Mammary microvascular endothelial cell (primary cell): Measurements from ENCODE around the gene AP2M1. TPM values are rescaled to one million over a fixed set of nuclear protein-coding genes. Genes with fewer than 3 reads are reported as not detected.

Source experiments
- total RNA-seq: library from RNA; depleted of rRNA; stranded (reverse); fragments of >200 nt; gene quantifications from 2 replicates; pipeline ENCODE4 v1.2.3, GENCODE V29; 2015

AP2M1 gene
- 414 and 432 TPM in 2 replicates for total RNA-seq

GRCh38 chr3:184174646-184175492 lies at the start of gene AP2M1:
Gene AP2M1 (plus strand): TSS chr3:184174855. CDS start chr3:184176994, 2,139 bp downstream.

GRCh38 chr3:184135149-184135910 lies 39.3 kb upstream of the AP2M1 start, which contains the start of gene EIF2B5:
Gene EIF2B5 (plus strand): TSS chr3:184135358. CDS start chr3:184135386, 28 bp downstream.

GRCh38 chr3:184154885-184155643 lies 19.6 kb upstream of the AP2M1 start, which contains the start of gene DVL3:
Gene DVL3 (plus strand): TSS chr3:184155377. CDS start chr3:184155636, 259 bp downstream.

GRCh38 chr3:184186184-184186901 lies 11.7 kb downstream of the AP2M1 start, which contains the start of gene ABCF3:
Gene ABCF3 (plus strand): TSS chr3:184186199. CDS start chr3:184186208, 9 bp downstream.

GRCh38 chr3:184229394-184230080 lies 54.9 kb downstream of the AP2M1 start, which contains the start of gene VWA5B2:
Gene VWA5B2 (plus strand): TSS chr3:184229585. CDS start chr3:184230529, 944 bp downstream.

Other genes with a start within 250 kb of the AP2M1 start
- 4.2 and 5.4 TPM in 2 replicates for gene ABCC5, start 157.0 kb upstream of the AP2M1 start, total RNA-seq
- gene HTR3D, start 143.1 kb upstream of the AP2M1 start, total RNA-seq: not detected in 2 replicates
- not detected in 2 replicates for gene HTR3C, start 121.8 kb upstream of the AP2M1 start, total RNA-seq
- not detected in 2 replicates for gene HTR3E, start 77.8 kb upstream of the AP2M1 start, total RNA-seq
- gene EIF2B5, start 39.5 kb upstream of the AP2M1 start, total RNA-seq: 35.0 and 38.8 TPM in 2 replicates
- gene DVL3, start 19.5 kb upstream of the AP2M1 start, total RNA-seq: 17.8 and 24.8 TPM in 2 replicates
- gene ABCF3, start 11.3 kb downstream of the AP2M1 start, total RNA-seq: 33.1 and 34.8 TPM in 2 replicates
- gene VWA5B2, start 54.7 kb downstream of the AP2M1 start, total RNA-seq: not detected in 2 replicates
- gene ALG3, start 74.1 kb downstream of the AP2M1 start, total RNA-seq: 64.2 and 67.1 TPM in 2 replicates
- gene EEF1AKMT4, start 74.8 kb downstream of the AP2M1 start, total RNA-seq: 3.4 and 4.3 TPM in 2 replicates
- not detected in 2 replicates for gene CAMK2N2, start 86.7 kb downstream of the AP2M1 start, total RNA-seq
- gene ECE2, start 101.2 kb downstream of the AP2M1 start, total RNA-seq: not detected in 2 replicates
- gene PSMD2, start 124.4 kb downstream of the AP2M1 start, total RNA-seq: 770 and 1,106 TPM in 2 replicates
- gene EIF4G1, start 139.8 kb downstream of the AP2M1 start, total RNA-seq: 517 and 527 TPM in 2 replicates
- gene FAM131A, start 162.7 kb downstream of the AP2M1 start, total RNA-seq: 34.4 and 48.5 TPM in 2 replicates
- 0.93 and 2.1 TPM in 2 replicates for gene CLCN2, start 186.8 kb downstream of the AP2M1 start, total RNA-seq
- 86.7 and 105 TPM in 2 replicates for gene POLR2H, start 186.9 kb downstream of the AP2M1 start, total RNA-seq
- not detected in 2 replicates for gene THPO, start 203.4 kb downstream of the AP2M1 start, total RNA-seq
- gene CHRD, start 205.2 kb downstream of the AP2M1 start, total RNA-seq: 0.07 and 1.7 TPM in 2 replicates